NB4 (cell line): ENCODE measurements around the gene DNAJC9.

Source experiments
- POLR2A ChIP-seq: IDR thresholded peaks from 2 replicates; pipeline ENCODE4 v1.6.1; 2011; ENCODE audit warnings: mild to moderate bottlenecking; ENCODE audit not compliant: insufficient read length; ENCODE audit errors: extremely low read depth
- TF ChIP-seq, protein P1 (sequence below): IDR thresholded peaks from one replicate; pipeline ENCODE4 v1.5.1; 2012; ENCODE audit warnings: low read depth, low read length

GRCh38 chr10:73228247-73228646, 18.8 kb downstream of the DNAJC9 start:
- TF ChIP-seq, protein P1, sequence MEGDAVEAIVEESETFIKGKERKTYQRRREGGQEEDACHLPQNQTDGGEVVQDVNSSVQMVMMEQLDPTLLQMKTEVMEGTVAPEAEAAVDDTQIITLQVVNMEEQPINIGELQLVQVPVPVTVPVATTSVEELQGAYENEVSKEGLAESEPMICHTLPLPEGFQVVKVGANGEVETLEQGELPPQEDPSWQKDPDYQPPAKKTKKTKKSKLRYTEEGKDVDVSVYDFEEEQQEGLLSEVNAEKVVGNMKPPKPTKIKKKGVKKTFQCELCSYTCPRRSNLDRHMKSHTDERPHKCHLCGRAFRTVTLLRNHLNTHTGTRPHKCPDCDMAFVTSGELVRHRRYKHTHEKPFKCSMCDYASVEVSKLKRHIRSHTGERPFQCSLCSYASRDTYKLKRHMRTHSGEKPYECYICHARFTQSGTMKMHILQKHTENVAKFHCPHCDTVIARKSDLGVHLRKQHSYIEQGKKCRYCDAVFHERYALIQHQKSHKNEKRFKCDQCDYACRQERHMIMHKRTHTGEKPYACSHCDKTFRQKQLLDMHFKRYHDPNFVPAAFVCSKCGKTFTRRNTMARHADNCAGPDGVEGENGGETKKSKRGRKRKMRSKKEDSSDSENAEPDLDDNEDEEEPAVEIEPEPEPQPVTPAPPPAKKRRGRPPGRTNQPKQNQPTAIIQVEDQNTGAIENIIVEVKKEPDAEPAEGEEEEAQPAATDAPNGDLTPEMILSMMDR: no peak
- no peak for TF ChIP-seq POLR2A
